ENCODE data around the gene PIK3R6. TPM values are rescaled to one million over a fixed set of nuclear protein-coding genes. Genes with fewer than 3 reads are reported as not detected.

Gene PIK3R6
- total and polyA plus RNA-seq, 10 of the 15 experiments (the other 5 are each of a cell fraction or from before 2014, with no cell fraction given), result 6.7 to 146 (median 68.2) TPM

GRCh38 chr17:8870406-8871040 is 3.0 kb upstream of the PIK3R6 start (continued):
- TF ChIP-seq CUX1 (IDR thresholded peaks at IDR 0.05; ENCODE audit: insufficient replicate concordance, low read depth, low read length) (no peak), BMI1 (IDR thresholded peaks at IDR 0.05; ENCODE audit: borderline replicate concordance) (no peak), RCOR1 (conservative IDR thresholded peaks at IDR 0.05; ENCODE audit: low read depth, low read length) (no peak), NBN (IDR thresholded peaks at IDR 0.05) (no peak), SMAD1 (IDR thresholded peaks at IDR 0.05; ENCODE audit: low read depth, partially characterized antibody) (no peak), HDAC6 (IDR thresholded peaks at IDR 0.05; ENCODE audit: unreplicated experiment) (no peak), NFIC (IDR thresholded peaks at IDR 0.05; ENCODE audit: low read depth, low read length) (no peak), GABPA (IDR thresholded peaks at IDR 0.05; ENCODE audit: low read depth) (no peak), MTA3 (IDR thresholded peaks at IDR 0.05; ENCODE audit: borderline replicate concordance, low read length) (no peak)

Data from GM12878 (cell line).